HepG2 (cell line): ENCODE measurements around the gene VAMP4. TPM values are rescaled to one million over a fixed set of nuclear protein-coding genes. Genes with fewer than 3 reads are reported as not detected.

Experiments used
- ATAC-seq: fragments of 200-7000 bp; cut with Tn5 transposase; 3 replicates; pipeline ENCODE4 v1.9.1; 2020; ENCODE audit warnings: mild to moderate bottlenecking, moderate library complexity
- BruUV-seq: library from RNA; stranded (reverse); fragments of 400-500 nt; replicated peaks from 2 replicates; lab custom pipeline; 2021; lab: Mats Ljungman, UMichigan
- CTCF ChIA-PET: fragments of 300-600 bp; formaldehyde crosslinking; extraction: SDS; loops from one replicate; lab custom pipeline; 2021; ENCODE audit warnings: low total read pairs, inconsistent platforms, low intra/inter-chr PET ratio; lab: Yijun Ruan, JAX
- POLR2A ChIA-PET: fragments of 350-600 bp; sonication (Branson Sonifier 250); formaldehyde crosslinking; loops from one replicate; lab custom pipeline; 2020; ENCODE audit warnings: antibody characterized with exemption, inconsistent platforms; lab: Yijun Ruan, JAX
- DNase-seq: peaks from one replicate; pipeline ENCODE4 v3.0.0-alpha.2; 2015; ENCODE audit warnings: low spot score
- FAIRE-seq: peaks from 3 replicates; lab custom pipeline; 2011; peaks lifted over from hg19 to GRCh38; lab: Jason Lieb, UNC
- H2AFZ ChIP-seq: one replicate; pipeline ENCODE4 v1.6.1; 2011; ENCODE audit warnings: low read length, inconsistent platforms
- H3K27ac ChIP-seq: fragments of 300-600 bp; 3 replicates; pipeline ENCODE4 v1.8.0; 2011; ENCODE audit warnings: mixed run types, mild to moderate bottlenecking, mixed read lengths, low read length, inconsistent platforms; ENCODE audit not compliant: insufficient read depth; ENCODE audit errors: extremely low read length
- H3K27me3 ChIP-seq, 2 experiments: fragments of 200-600 bp in 1 of 2; 2 replicates in 1 of 2; 3 replicates in 1 of 2; pipeline versions ENCODE4 v1.6.0 to v1.8.0; 2011; ENCODE audit warnings: low read length in 2 of 2, mild to moderate bottlenecking in 2 of 2, moderate library complexity in 2 of 2, inconsistent platforms in 1 of 2; ENCODE audit not compliant: insufficient read depth in 2 of 2, control insufficient read depth in 1 of 2
- H3K36me3 ChIP-seq, 2 experiments: fragments of 200-600 bp in 1 of 2; replicated peaks in 1 of 2; 2 replicates in 1 of 2; 3 replicates in 1 of 2; pipeline versions ENCODE4 v1.5.1 to v1.8.0; 2011; ENCODE audit warnings: low read length in 2 of 2, inconsistent platforms in 1 of 2; ENCODE audit not compliant: insufficient read depth in 2 of 2, control insufficient read depth in 1 of 2
- H3K4me1 ChIP-seq: 2 replicates; pipeline ENCODE4 v1.5.1; 2012; ENCODE audit warnings: low read length, inconsistent platforms; ENCODE audit not compliant: insufficient read depth
- H3K4me2 ChIP-seq: 2 replicates; pipeline ENCODE4 v1.6.0; 2011; ENCODE audit warnings: low read depth, low read length, inconsistent platforms
- H3K4me3 ChIP-seq, 3 experiments: fragments of 200-600 bp in 1 of 3; sonication (generic), shearing (Covaris generic) in 1 of 3; replicated peaks in 1 of 3; 2 replicates each; pipeline ENCODE4 v1.5.1; 2011 to 2016; ENCODE audit warnings: low read length in 3 of 3, inconsistent platforms in 2 of 3, low read depth in 2 of 3, mild to moderate bottlenecking in 2 of 3, control low read depth in 1 of 3, mixed read lengths in 1 of 3; ENCODE audit not compliant: insufficient read depth in 1 of 3
- H3K79me2 ChIP-seq: one replicate; pipeline ENCODE4 v1.6.1; 2011; ENCODE audit warnings: low read length, inconsistent platforms; ENCODE audit not compliant: insufficient read depth
- H3K9ac ChIP-seq: 2 replicates; pipeline ENCODE4 v1.6.0; 2011; ENCODE audit warnings: mild to moderate bottlenecking, low read depth, low read length, inconsistent platforms; ENCODE audit not compliant: insufficient read depth
- H3K9me3 ChIP-seq: 2 replicates; pipeline ENCODE4 v1.5.1; 2012; ENCODE audit warnings: mild to moderate bottlenecking, low read length
- H4K20me1 ChIP-seq: 2 replicates; pipeline ENCODE4 v1.6.0; 2011; ENCODE audit warnings: inconsistent platforms, mild to moderate bottlenecking, low read length, moderate library complexity; ENCODE audit not compliant: insufficient read depth
- ELF3 ChIP-seq: IDR thresholded peaks from 2 replicates; pipeline ENCODE4 v1.6.1; 2016; ENCODE audit warnings: missing genetic modification reagents, missing compliant biosample characterization
- FLYWCH1 ChIP-seq: sonication (generic); formaldehyde crosslinking; IDR thresholded peaks from 2 replicates; pipeline ENCODE4 v1.8.1; 2023; ENCODE audit warnings: mild to moderate bottlenecking, missing genetic modification reagents
- FOXP1 ChIP-seq, 2 experiments: fragments of 450-650 bp in 1 of 2; IDR thresholded peaks; 2 replicates each; pipeline ENCODE4 v1.6.1; 2017 to 2018; ENCODE audit warnings: antibody characterized with exemption in 1 of 2
- HMGA1 ChIP-seq: sonication (generic); formaldehyde crosslinking; conservative IDR thresholded peaks from 2 replicates; pipeline ENCODE4 v1.4.0; 2020; ENCODE audit warnings: missing genetic modification reagents
- KLF9 ChIP-seq: IDR thresholded peaks from 2 replicates; pipeline ENCODE4 v1.6.1; 2016; ENCODE audit warnings: low read depth
- MLLT10 ChIP-seq: sonication (generic); formaldehyde crosslinking; IDR thresholded peaks from 2 replicates; pipeline ENCODE4 v1.4.0; 2020; ENCODE audit warnings: missing genetic modification reagents
- NFE2L2 ChIP-seq: fragments of 150-350 bp; IDR thresholded peaks from 2 replicates; pipeline ENCODE4 v1.6.1; 2014; ENCODE audit warnings: low read length
- NRL ChIP-seq: sonication (generic); formaldehyde crosslinking; IDR thresholded peaks from 2 replicates; pipeline ENCODE4 v1.5.0; 2020; ENCODE audit warnings: missing genetic modification reagents, mild to moderate bottlenecking, moderate library complexity, borderline replicate concordance
- TEAD3 ChIP-seq: optimal IDR thresholded peaks from 2 replicates; pipeline ENCODE3; 2016; ENCODE audit warnings: borderline replicate concordance
- ZFP82 ChIP-seq: sonication (generic); formaldehyde crosslinking; IDR thresholded peaks from 2 replicates; pipeline ENCODE4 v1.5.1; 2020; ENCODE audit warnings: mild to moderate bottlenecking, missing genetic modification reagents, borderline replicate concordance
- ZNF10 ChIP-seq: sonication (generic); formaldehyde crosslinking; IDR thresholded peaks from 2 replicates; pipeline ENCODE4 v1.4.0; 2020; ENCODE audit warnings: mild to moderate bottlenecking, low read depth, missing genetic modification reagents, borderline replicate concordance
- ZNF101 ChIP-seq: sonication (generic); formaldehyde crosslinking; IDR thresholded peaks from 2 replicates; pipeline ENCODE4 v1.4.0; 2020; ENCODE audit warnings: mild to moderate bottlenecking, low read depth, missing genetic modification reagents, borderline replicate concordance
- ZNF644 ChIP-seq: IDR thresholded peaks from 2 replicates; pipeline ENCODE4 v1.6.1; 2016; ENCODE audit warnings: low read depth
- ZNF839 ChIP-seq: sonication (generic); formaldehyde crosslinking; IDR thresholded peaks from 2 replicates; pipeline ENCODE4 v1.4.0; 2020; ENCODE audit warnings: missing genetic modification reagents, mild to moderate bottlenecking, borderline replicate concordance
- in situ Hi-C: cut with HindIII; loops from 2 replicates; pipeline ENCODE4 v1.10.0; 2017; ENCODE audit warnings: low pct_unique_long_range_greater_than_20kb; ENCODE audit not compliant: extremely low pct_ligation_motif_present
- intact Hi-C: fragments of 100-400 bp; cut with micrococcal nuclease; formaldehyde crosslinking; loops from one replicate; pipeline ENCODE4 v1.10.0; 2022; ENCODE audit not compliant: unreplicated experiment
- polyA plus RNA-seq, 8 experiments: library from polyadenylated mRNA; depleted of rRNA in 3 of 8; stranded (reverse) in 7 of 8; unstranded in 1 of 8; fragments of >200 nt; fragmentation: Illumina TruSeq in 4 of 8; extraction: Trizol in 4 of 8; gene quantifications; 2 replicates each; pipeline versions ENCODE4 v1.2.1 to v1.2.3, GENCODE V29; 2011 to 2016; ENCODE audit warnings: low read depth in 4 of 8, missing spikeins in 1 of 8, mixed read lengths in 1 of 8; ENCODE audit not compliant: insufficient read depth in 1 of 8
- total RNA-seq, 5 experiments: library from RNA; depleted of rRNA; stranded (reverse); fragments of >200 nt; fragmentation: Illumina TruSeq; extraction: Trizol; gene quantifications; 2 replicates each; pipeline ENCODE4 v1.2.3, GENCODE V29; 2016; ENCODE audit warnings: low read depth in 1 of 5
- TF ChIP-seq, protein P1 (sequence below): sonication (generic); formaldehyde crosslinking; IDR thresholded peaks from 2 replicates; pipeline ENCODE4 v1.4.0; 2020; ENCODE audit warnings: missing genetic modification reagents
- TF ChIP-seq, protein P2 (sequence below): sonication (generic); formaldehyde crosslinking; IDR thresholded peaks from 2 replicates; pipeline ENCODE4 v1.5.0; 2020; ENCODE audit warnings: missing genetic modification reagents
- TF ChIP-seq, protein P3 (sequence below): sonication (generic); formaldehyde crosslinking; IDR thresholded peaks from 2 replicates; pipeline ENCODE4 v1.5.0; 2020; ENCODE audit warnings: missing genetic modification reagents, mild to moderate bottlenecking, borderline replicate concordance
- TF ChIP-seq, protein P4 (sequence below): sonication (generic); formaldehyde crosslinking; IDR thresholded peaks from 2 replicates; pipeline ENCODE4 v1.4.0; 2020; ENCODE audit warnings: missing genetic modification reagents, borderline replicate concordance

The VAMP4 gene
- total and polyA plus RNA-seq, 2 of the 13 experiments (the other 11 are each of a cell fraction or from before 2014, with no cell fraction given): 1.4 to 2.0 TPM

DNA sequence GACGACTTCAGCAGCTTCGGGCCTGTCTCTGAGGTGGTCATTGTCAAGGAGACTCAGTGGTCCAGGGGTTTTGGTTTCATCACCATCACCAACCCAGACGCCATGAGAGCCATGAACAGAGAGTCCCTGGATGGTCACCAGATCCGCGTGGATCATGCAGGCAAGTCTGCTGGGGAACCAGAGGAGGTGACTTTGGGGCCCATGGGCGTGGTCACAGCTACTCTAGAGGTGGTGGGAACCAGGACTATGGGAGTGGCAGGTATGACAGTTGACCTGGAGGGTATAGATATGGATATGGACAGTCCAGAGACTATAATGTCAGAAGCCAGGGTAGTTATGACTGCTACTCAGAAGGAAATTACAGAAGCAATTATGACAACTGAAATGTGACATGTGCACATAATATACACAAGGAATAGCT lies 20.3 kb upstream of the VAMP4 start (continued):
- TF ChIP-seq ELF3 (CRISPR knock-in tag): no peak

DNA sequence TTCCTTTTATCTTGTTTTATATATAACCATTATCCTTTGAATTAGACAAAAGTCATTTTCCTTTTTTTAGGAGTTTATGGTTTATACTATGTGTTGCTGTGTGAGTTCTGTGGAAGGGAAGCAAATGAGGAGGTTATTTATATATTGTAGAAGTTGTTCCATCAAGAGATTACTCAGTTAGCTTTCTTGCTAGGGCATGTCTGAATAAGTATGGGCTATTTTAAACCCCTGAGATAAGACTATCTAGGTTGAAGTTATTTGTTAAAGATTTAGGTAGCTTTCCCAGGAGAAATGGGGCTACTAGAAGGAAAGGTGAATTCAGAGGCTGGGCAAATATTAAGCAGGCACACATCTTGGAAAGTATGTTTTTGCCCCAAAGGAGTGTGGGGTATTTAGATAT lies 16.1 kb upstream of the VAMP4 start:
- no peak overlapping the region for H3K27ac ChIP-seq
- in situ Hi-C loops (no loop called here), intact Hi-C loops (no loop called here)
- ChIA-PET POLR2A (no interaction called here), CTCF (no interaction called here)
- no peak overlapping the region for H3K4me2 ChIP-seq
- no peaks in the 10 kb centered on the region for H3K79me2 ChIP-seq
- no peaks in the 10 kb centered on the region for H4K20me1 ChIP-seq
- H3K9me3 ChIP-seq: no peaks in the 10 kb centered on the region
- DNase-seq (no peak), FAIRE-seq (no peak), ATAC-seq (no peak)
- no peaks in the 10 kb centered on the region for H3K36me3 ChIP-seq
- no peak overlapping the region for H3K9ac ChIP-seq
- peaks cover 0 to 15% of the 10 kb centered on the region in 2 experiments; a peak in 2 of 5 replicates for H3K27me3 ChIP-seq
- H3K4me1 ChIP-seq: no peaks in the 10 kb centered on the region
- H3K4me3 ChIP-seq: no peak overlapping the region
- no peak overlapping the region for H2AFZ ChIP-seq
- BruUV-seq: no TSS peak
- TF ChIP-seq MLLT10 (CRISPR knock-in tag) (no peak), NRL (CRISPR knock-in tag) (no peak), FOXP1 (IDR thresholded peaks at IDR 0.05) (no peak), FOXP1 (CRISPR knock-in tag; IDR thresholded peaks at IDR 0.05) (no peak), FLYWCH1 (no peak), HMGA1 (no peak), ZNF10 (CRISPR knock-in tag) (no peak), TEAD3 (CRISPR knock-in tag) (no peak), KLF9 (CRISPR knock-in tag) (no peak), ZFP82 (no peak), ZNF839 (no peak), ZNF101 (CRISPR knock-in tag) (no peak), NFE2L2 (no peak), ZNF644 (no peak)
- TF ChIP-seq, protein P1, sequence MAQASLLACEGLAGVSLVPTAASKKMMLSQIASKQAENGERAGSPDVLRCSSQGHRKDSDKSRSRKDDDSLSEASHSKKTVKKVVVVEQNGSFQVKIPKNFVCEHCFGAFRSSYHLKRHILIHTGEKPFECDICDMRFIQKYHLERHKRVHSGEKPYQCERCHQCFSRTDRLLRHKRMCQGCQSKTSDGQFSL: no peak
- TF ChIP-seq, protein P2, sequence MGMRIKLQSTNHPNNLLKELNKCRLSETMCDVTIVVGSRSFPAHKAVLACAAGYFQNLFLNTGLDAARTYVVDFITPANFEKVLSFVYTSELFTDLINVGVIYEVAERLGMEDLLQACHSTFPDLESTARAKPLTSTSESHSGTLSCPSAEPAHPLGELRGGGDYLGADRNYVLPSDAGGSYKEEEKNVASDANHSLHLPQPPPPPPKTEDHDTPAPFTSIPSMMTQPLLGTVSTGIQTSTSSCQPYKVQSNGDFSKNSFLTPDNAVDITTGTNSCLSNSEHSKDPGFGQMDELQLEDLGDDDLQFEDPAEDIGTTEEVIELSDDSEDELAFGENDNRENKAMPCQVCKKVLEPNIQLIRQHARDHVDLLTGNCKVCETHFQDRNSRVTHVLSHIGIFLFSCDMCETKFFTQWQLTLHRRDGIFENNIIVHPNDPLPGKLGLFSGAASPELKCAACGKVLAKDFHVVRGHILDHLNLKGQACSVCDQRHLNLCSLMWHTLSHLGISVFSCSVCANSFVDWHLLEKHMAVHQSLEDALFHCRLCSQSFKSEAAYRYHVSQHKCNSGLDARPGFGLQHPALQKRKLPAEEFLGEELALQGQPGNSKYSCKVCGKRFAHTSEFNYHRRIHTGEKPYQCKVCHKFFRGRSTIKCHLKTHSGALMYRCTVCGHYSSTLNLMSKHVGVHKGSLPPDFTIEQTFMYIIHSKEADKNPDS (CRISPR knock-in tag): no peak
- TF ChIP-seq, protein P3, sequence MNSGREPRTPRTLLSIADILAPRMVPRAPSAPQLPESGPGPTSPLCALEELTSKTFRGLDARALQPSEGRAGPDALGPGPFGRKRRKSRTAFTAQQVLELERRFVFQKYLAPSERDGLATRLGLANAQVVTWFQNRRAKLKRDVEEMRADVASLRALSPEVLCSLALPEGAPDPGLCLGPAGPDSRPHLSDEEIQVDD (CRISPR knock-in tag): no peak
- TF ChIP-seq, protein P4, sequence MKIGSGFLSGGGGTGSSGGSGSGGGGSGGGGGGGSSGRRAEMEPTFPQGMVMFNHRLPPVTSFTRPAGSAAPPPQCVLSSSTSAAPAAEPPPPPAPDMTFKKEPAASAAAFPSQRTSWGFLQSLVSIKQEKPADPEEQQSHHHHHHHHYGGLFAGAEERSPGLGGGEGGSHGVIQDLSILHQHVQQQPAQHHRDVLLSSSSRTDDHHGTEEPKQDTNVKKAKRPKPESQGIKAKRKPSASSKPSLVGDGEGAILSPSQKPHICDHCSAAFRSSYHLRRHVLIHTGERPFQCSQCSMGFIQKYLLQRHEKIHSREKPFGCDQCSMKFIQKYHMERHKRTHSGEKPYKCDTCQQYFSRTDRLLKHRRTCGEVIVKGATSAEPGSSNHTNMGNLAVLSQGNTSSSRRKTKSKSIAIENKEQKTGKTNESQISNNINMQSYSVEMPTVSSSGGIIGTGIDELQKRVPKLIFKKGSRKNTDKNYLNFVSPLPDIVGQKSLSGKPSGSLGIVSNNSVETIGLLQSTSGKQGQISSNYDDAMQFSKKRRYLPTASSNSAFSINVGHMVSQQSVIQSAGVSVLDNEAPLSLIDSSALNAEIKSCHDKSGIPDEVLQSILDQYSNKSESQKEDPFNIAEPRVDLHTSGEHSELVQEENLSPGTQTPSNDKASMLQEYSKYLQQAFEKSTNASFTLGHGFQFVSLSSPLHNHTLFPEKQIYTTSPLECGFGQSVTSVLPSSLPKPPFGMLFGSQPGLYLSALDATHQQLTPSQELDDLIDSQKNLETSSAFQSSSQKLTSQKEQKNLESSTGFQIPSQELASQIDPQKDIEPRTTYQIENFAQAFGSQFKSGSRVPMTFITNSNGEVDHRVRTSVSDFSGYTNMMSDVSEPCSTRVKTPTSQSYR (CRISPR knock-in tag): no peak
